Measurements from ENCODE around the gene AKAP6. TPM values are rescaled to one million over a fixed set of nuclear protein-coding genes. Genes with fewer than 3 reads are reported as not detected.

The AKAP6 gene
- total RNA-seq, 1 experiment from 2014 or later: 1.1 TPM

- Histone ChIP-seq H3K14ac (ENCODE audit: insufficient read depth, low read length) (no peak overlapping the region), H2BK20ac (ENCODE audit: low read depth, low read length, poor library complexity, severe bottlenecking) (no peak overlapping the region)
- no peak for TF ChIP-seq CTCF (conservative IDR thresholded peaks at IDR 0.05)
Measured at GRCh38 chr14:32825058-32825457, 496.0 kb downstream of the AKAP6 start.

More at GRCh38 chr14:32825058-32825457, 496.0 kb downstream of the AKAP6 start:
- H2AK5ac ChIP-seq (ENCODE audit: insufficient read length, low read length): no peak overlapping the region
- no peaks in the 10 kb centered on the region for H3K23me2 ChIP-seq (ENCODE audit: insufficient read length, low read depth, low read length, poor library complexity, severe bottlenecking)
- no peaks in the 10 kb centered on the region for H3K36me3 Mint-ChIP-seq (ENCODE audit: insufficient read depth in 1 of 3, low read depth in 3 of 3)
- peaks cover 9 to 10% of the 10 kb centered on the region in 2 experiments for H3K4me1 Mint-ChIP-seq
- no peak overlapping the region for H2BK12ac ChIP-seq (ENCODE audit: insufficient read length, low read depth, low read length)
- H3K27me3 Mint-ChIP-seq (ENCODE audit: low read depth): no peaks in the 10 kb centered on the region
- H3K27me3 ChIP-seq (ENCODE audit: insufficient read depth, low read length): no peaks in the 10 kb centered on the region
- H3K27ac Mint-ChIP-seq: no peak overlapping the region
- no peaks in the 10 kb centered on the region for H3K79me1 ChIP-seq (ENCODE audit: insufficient read depth, low read depth, low read length, poor library complexity, severe bottlenecking)
- H4K8ac ChIP-seq (replicated peaks; ENCODE audit: insufficient read length, low read depth, low read length): no peak overlapping the region
- no peak overlapping the region for H3K27ac ChIP-seq (ENCODE audit: insufficient read length, low read depth, low read length)
- H4K91ac ChIP-seq (ENCODE audit: insufficient read length, low read depth, low read length): no peak overlapping the region
- H3K9me3 Mint-ChIP-seq: no peaks in the 10 kb centered on the region
- H2AFZ ChIP-seq (ENCODE audit: low read length): no peak overlapping the region
- no peak overlapping the region for H3K18ac ChIP-seq (ENCODE audit: insufficient read length, low read depth, low read length)
- WGBS (ENCODE audit: extremely low coverage, insufficient read length, low lambda C conversion rate): no CpG with 5 or more reads among the region's 4 CpGs
- no peak overlapping the region for H2BK120ac ChIP-seq (ENCODE audit: low read depth, low read length, poor library complexity, severe bottlenecking)
- H4K20me1 ChIP-seq (ENCODE audit: control insufficient read depth, insufficient read depth, insufficient read length): no peaks in the 10 kb centered on the region
- no peak overlapping the region for H3K4me3 Mint-ChIP-seq
- no peak overlapping the region for H3K23ac ChIP-seq (ENCODE audit: insufficient read length, low read depth, low read length)
- H3K79me2 ChIP-seq (ENCODE audit: insufficient read depth, low read length): no peaks in the 10 kb centered on the region
- H2BK15ac ChIP-seq (ENCODE audit: low read depth, low read length): no peak overlapping the region
- no peak overlapping the region for H4K5ac ChIP-seq (ENCODE audit: insufficient read length, low read depth, low read length)
- no peaks in the 10 kb centered on the region for H3K9me3 ChIP-seq (ENCODE audit: control insufficient read depth, low read depth, low read length)
- peaks cover 3% of the 10 kb centered on the region; the same call in 1 of the 2 replicates for H3K4me1 ChIP-seq (ENCODE audit: insufficient read depth, low read length)
- H3T11ph ChIP-seq (ENCODE audit: low read length): no peak overlapping the region
- DNase-seq: no peak
- no peak overlapping the region for H3K9ac ChIP-seq (ENCODE audit: extremely low read depth, insufficient read length, low read length)
- H2BK5ac ChIP-seq (ENCODE audit: insufficient read length, low read length): no peak overlapping the region
- H3K56ac ChIP-seq (ENCODE audit: insufficient read length, low read depth, low read length): no peak overlapping the region
- no peak overlapping the region for H3K4me2 ChIP-seq (ENCODE audit: insufficient read depth, insufficient read length, low read length)
- H3K4ac ChIP-seq (ENCODE audit: low read depth, low read length): no peak overlapping the region

Data from H9 (cell line).